ENCODE results near the gene SCARF1. TPM values are rescaled to one million over a fixed set of nuclear protein-coding genes. Genes with fewer than 3 reads are reported as not detected.

The SCARF1 gene
- total RNA-seq, 2 experiments from 2014 or later = 2.7 to 3.2 TPM

GRCh38 chr17:1625053-1625452 lies 20.5 kb downstream of the SCARF1 start:
- H3K4me3 Mint-ChIP-seq = no peak overlapping the region
- intact Hi-C loops (cut with micrococcal nuclease) = no loop called here
- no peak overlapping the region for H3K27ac Mint-ChIP-seq
- POLR2A ChIA-PET = no interaction called here
- H3K27me3 Mint-ChIP-seq = peaks cover 16% of the 10 kb centered on the region
- no peaks in the 10 kb centered on the region for H3K9me3 Mint-ChIP-seq
- H3K36me3 Mint-ChIP-seq = no peaks in the 10 kb centered on the region
- peaks cover 9% of the 10 kb centered on the region for H3K4me1 Mint-ChIP-seq (ENCODE audit: low read depth)
- CTCF ChIA-PET = interaction anchor here (0.9 to 9.4 kb wide), 2 partner anchors 48 to 58 kb away, joined by 3 to 209 read pairs; no protein-coding TSS in a partner anchor
- no peak for DNase-seq

- intact Hi-C loops (cut with micrococcal nuclease) = no loop called here
- no peaks in the 10 kb centered on the region for H3K9me3 Mint-ChIP-seq
- no peaks in the 10 kb centered on the region for H3K36me3 Mint-ChIP-seq
- H3K4me3 Mint-ChIP-seq = no peak overlapping the region
- H3K4me1 Mint-ChIP-seq (ENCODE audit: low read depth) = peaks cover 7% of the 10 kb centered on the region
- ChIA-PET POLR2A (no interaction called here), CTCF (interaction anchor here (0.9 to 9.4 kb wide), 2 partner anchors 48 to 58 kb away, joined by 3 to 209 read pairs; no protein-coding TSS in a partner anchor)
- peaks cover 16% of the 10 kb centered on the region for H3K27me3 Mint-ChIP-seq
- DNase-seq = no peak
- H3K27ac Mint-ChIP-seq = no peak overlapping the region
Observed at GRCh38 chr17:1624650-1625049, 20.9 kb downstream of the SCARF1 start.

- H3K4me3 Mint-ChIP-seq = no peak overlapping the region
- DNase-seq = no peak
- CTCF ChIA-PET = interaction anchor here (0.8 kb wide), 1 partner anchor 49 kb away, joined by 3 read pairs; no protein-coding TSS in a partner anchor
- no peaks in the 10 kb centered on the region for H3K9me3 Mint-ChIP-seq
- intact Hi-C loops (cut with micrococcal nuclease) = no loop called here
- no peak overlapping the region for H3K27ac Mint-ChIP-seq
- no peaks in the 10 kb centered on the region for H3K36me3 Mint-ChIP-seq
- POLR2A ChIA-PET = no interaction called here
- peaks cover 15% of the 10 kb centered on the region for H3K27me3 Mint-ChIP-seq
- peaks cover 7% of the 10 kb centered on the region for H3K4me1 Mint-ChIP-seq (ENCODE audit: low read depth)
Observed at GRCh38 chr17:1623057-1623630, 22.4 kb downstream of the SCARF1 start.

- Mint-ChIP-seq H3K36me3 (no peaks in the 10 kb centered on the region), H3K4me3 (no peak overlapping the region), H3K27ac (no peak overlapping the region), H3K4me1 (ENCODE audit: low read depth) (no peaks in the 10 kb centered on the region), H3K9me3 (no peaks in the 10 kb centered on the region), H3K27me3 (peaks cover 6% of the 10 kb centered on the region)
- POLR2A ChIA-PET = no interaction called here
- DNase-seq = no peak
- CTCF ChIA-PET = no interaction called here
- intact Hi-C loops (cut with micrococcal nuclease) = no loop called here
Observed at GRCh38 chr17:1621273-1621954, 24.1 kb downstream of the SCARF1 start.

- POLR2A ChIA-PET = no interaction called here
- no peaks in the 10 kb centered on the region for H3K27me3 Mint-ChIP-seq
- CTCF ChIA-PET = no interaction called here
- no peak overlapping the region for H3K27ac Mint-ChIP-seq
- H3K9me3 Mint-ChIP-seq = no peaks in the 10 kb centered on the region
- no peaks in the 10 kb centered on the region for H3K36me3 Mint-ChIP-seq
- DNase-seq = no peak
- H3K4me1 Mint-ChIP-seq (ENCODE audit: low read depth) = no peaks in the 10 kb centered on the region
- H3K4me3 Mint-ChIP-seq = no peak overlapping the region
- intact Hi-C loops (cut with micrococcal nuclease) = no loop called here
Observed at GRCh38 chr17:1620486-1620885, 25.0 kb downstream of the SCARF1 start.

GRCh38 chr17:1617620-1618174 lies 27.8 kb downstream of the SCARF1 start:
- no peaks in the 10 kb centered on the region for H3K4me1 Mint-ChIP-seq (ENCODE audit: low read depth)
- H3K27me3 Mint-ChIP-seq = no peaks in the 10 kb centered on the region
- ChIA-PET POLR2A (no interaction called here), CTCF (interaction anchor here (2.2 to 4.2 kb wide), 2 partner anchors 12 to 43 kb away, joined by 13 to 26 read pairs; no protein-coding TSS in a partner anchor)
- H3K36me3 Mint-ChIP-seq = no peaks in the 10 kb centered on the region
- no peak overlapping the region for H3K4me3 Mint-ChIP-seq
- no peak for DNase-seq
- no peak overlapping the region for H3K27ac Mint-ChIP-seq
- intact Hi-C loops (cut with micrococcal nuclease) = no loop called here
- no peaks in the 10 kb centered on the region for H3K9me3 Mint-ChIP-seq

GRCh38 chr17:1616101-1616500 lies 29.4 kb downstream of the SCARF1 start:
- Mint-ChIP-seq H3K9me3 (no peaks in the 10 kb centered on the region), H3K27me3 (no peaks in the 10 kb centered on the region), H3K4me3 (no peak overlapping the region), H3K27ac (no peak overlapping the region), H3K36me3 (no peaks in the 10 kb centered on the region), H3K4me1 (ENCODE audit: low read depth) (no peaks in the 10 kb centered on the region)
- CTCF ChIA-PET = interaction anchor here (4.2 kb wide), 1 partner anchor 41 kb away, joined by 26 read pairs; no protein-coding TSS in a partner anchor
- no peak for DNase-seq
- intact Hi-C loops (cut with micrococcal nuclease) = no loop called here
- POLR2A ChIA-PET = no interaction called here

GRCh38 chr17:1612400-1612799 lies 33.1 kb downstream of the SCARF1 start:
- no peak for DNase-seq
- Mint-ChIP-seq H3K36me3 (no peaks in the 10 kb centered on the region), H3K4me3 (no peak overlapping the region), H3K4me1 (ENCODE audit: low read depth) (peaks cover 13% of the 10 kb centered on the region), H3K27me3 (no peaks in the 10 kb centered on the region), H3K9me3 (no peaks in the 10 kb centered on the region), H3K27ac (no peak overlapping the region)
- ChIA-PET CTCF (no interaction called here), POLR2A (no interaction called here)
- intact Hi-C loops (cut with micrococcal nuclease) = no loop called here

GRCh38 chr17:1611715-1612114 lies 33.8 kb downstream of the SCARF1 start:
- ChIA-PET CTCF (interaction anchor here (1.1 to 1.4 kb wide), 2 partner anchors 18 to 38 kb away, joined by 3 to 7 read pairs; no protein-coding TSS in a partner anchor), POLR2A (no interaction called here)
- intact Hi-C loops (cut with micrococcal nuclease) = no loop called here
- Mint-ChIP-seq H3K27me3 (no peaks in the 10 kb centered on the region), H3K4me3 (no peak overlapping the region), H3K4me1 (ENCODE audit: low read depth) (peaks cover 20% of the 10 kb centered on the region), H3K9me3 (no peaks in the 10 kb centered on the region), H3K36me3 (no peaks in the 10 kb centered on the region), H3K27ac (no peak overlapping the region)
- DNase-seq = no peak

- peaks cover 28% of the 10 kb centered on the region for H3K4me1 Mint-ChIP-seq (ENCODE audit: low read depth)
- no peak overlapping the region for H3K4me3 Mint-ChIP-seq
- H3K36me3 Mint-ChIP-seq = no peaks in the 10 kb centered on the region
- peak overlapping the region; percentile 11 for H3K27ac Mint-ChIP-seq
- no peak for DNase-seq
- no peaks in the 10 kb centered on the region for H3K9me3 Mint-ChIP-seq
- intact Hi-C loops (cut with micrococcal nuclease) = no loop called here
- ChIA-PET POLR2A (no interaction called here), CTCF (interaction anchor here (2.7 to 2.8 kb wide), 2 partner anchors 21 to 34 kb away, joined by 19 to 25 read pairs; partner anchors contain the start of gene SLC43A2)
- no peaks in the 10 kb centered on the region for H3K27me3 Mint-ChIP-seq
Observed at GRCh38 chr17:1608676-1609075, 36.9 kb downstream of the SCARF1 start.

GRCh38 chr17:1607971-1608320 lies 37.6 kb downstream of the SCARF1 start:
- Mint-ChIP-seq H3K27ac (peak overlapping the region; percentile 92), H3K4me1 (ENCODE audit: low read depth) (peaks cover 28% of the 10 kb centered on the region), H3K9me3 (no peaks in the 10 kb centered on the region), H3K4me3 (no peak overlapping the region), H3K36me3 (no peaks in the 10 kb centered on the region), H3K27me3 (no peaks in the 10 kb centered on the region)
- intact Hi-C loops (cut with micrococcal nuclease) = loop anchor here (1.0 kb wide), 2 partner anchors 20 to 42 kb away; partner anchors contain the start of gene SLC43A2
- POLR2A ChIA-PET = no interaction called here
- no peak for DNase-seq
- CTCF ChIA-PET = interaction anchor here (1.2 to 2.8 kb wide), 4 partner anchors 21 to 47 kb away, joined by 3 to 25 read pairs (median 12); partner anchors contain the start of gene SLC43A2

- H3K4me3 Mint-ChIP-seq = no peak overlapping the region
- intact Hi-C loops (cut with micrococcal nuclease) = no loop called here
- peaks cover 28% of the 10 kb centered on the region for H3K4me1 Mint-ChIP-seq (ENCODE audit: low read depth)
- no peaks in the 10 kb centered on the region for H3K36me3 Mint-ChIP-seq
- peaks cover 6% of the 10 kb centered on the region for H3K9me3 Mint-ChIP-seq
- peak; percentile 60 for DNase-seq
- CTCF ChIA-PET = interaction anchor here (0.6 to 2.8 kb wide), 5 partner anchors 20 to 46 kb away, joined by 3 to 25 read pairs (median 3); partner anchors contain the start of gene SLC43A2
- POLR2A ChIA-PET = no interaction called here
- H3K27me3 Mint-ChIP-seq = no peaks in the 10 kb centered on the region
- H3K27ac Mint-ChIP-seq = peak overlapping the region; percentile 92
Observed at GRCh38 chr17:1606352-1606985, 39.1 kb downstream of the SCARF1 start.

Data from activated CD4-positive, alpha-beta memory T cell treated with anti-CD3 and anti-CD28 coated beads for 36 hours (primary cell).